ENCODE results near the gene ECI1. TPM values are rescaled to one million over a fixed set of nuclear protein-coding genes. Genes with fewer than 3 reads are reported as not detected.

ECI1 gene
- total and polyA plus RNA-seq, 8 donors: 31.9 to 72.5 (median 41.6) TPM

GRCh38 chr16:2250652-2251295 is 613 bp downstream of the ECI1 start:
- peak in 2 of 6 donors; percentile 41 to 60 for DNase-seq
- peaks cover 0 to 39% (median 31%) of the 10 kb centered on the region in 3 donors for H3K36me3 ChIP-seq
- no peaks in the 10 kb centered on the region for H3K9me3 ChIP-seq
- no peaks in the 10 kb centered on the region for H3K27me3 ChIP-seq
- ATAC-seq: peak; percentile 1 to 18 (median 8)
- 2% methylated on average over 34 to 35 of the region's 35 CpGs for WGBS, 2 donors
- no peak for FAIRE-seq
- peaks cover 0 to 21% (median 8%) of the 10 kb centered on the region in 3 donors for H3K4me1 ChIP-seq
- no peak for TF ChIP-seq CTCF (IDR thresholded peaks at IDR 0.05)
- H3K27ac ChIP-seq: peak overlapping the region; percentile 67 to 89 (median 82)
- peak overlapping the region; percentile 51 to 65 (median 64) for H3K4me3 ChIP-seq
- intact Hi-C loops (cut with DNase I): loop anchor here in 1 of 3 donors (10.0 kb wide), 1 partner anchor 56 kb away; the partner anchor contains the start of gene CASKIN1

- intact Hi-C loops (cut with DNase I): no loop called here
- 89 to 90% methylated on average over 18 of the region's 18 CpGs for WGBS, 2 donors
- no peak overlapping the region for H3K27ac ChIP-seq
- no peaks in the 10 kb centered on the region for H3K27me3 ChIP-seq
- DNase-seq (peak in 2 of 6 donors; percentile 30 to 72), ATAC-seq (no peak), FAIRE-seq (no peak)
- no peaks in the 10 kb centered on the region for H3K9me3 ChIP-seq
- no peak for TF ChIP-seq CTCF (IDR thresholded peaks at IDR 0.05)
- H3K4me3 ChIP-seq: no peak overlapping the region
- H3K4me1 ChIP-seq: peaks cover 0 to 9% (median 0%) of the 10 kb centered on the region in 3 donors
- H3K36me3 ChIP-seq: peaks cover 0 to 43% (median 10%) of the 10 kb centered on the region in 3 donors
Measured at GRCh38 chr16:2246301-2246885, 5.0 kb downstream of the ECI1 start.

GRCh38 chr16:2244926-2245795 is 6.2 kb downstream of the ECI1 start:
- DNase-seq (peak in 2 of 6 donors; percentile 23 to 60), ATAC-seq (no peak)
- intact Hi-C loops (cut with DNase I): no loop called here

GRCh38 chr16:2244301-2244700 is 7.1 kb downstream of the ECI1 start:
- no peaks in the 10 kb centered on the region for H3K4me1 ChIP-seq
- H3K27me3 ChIP-seq: no peaks in the 10 kb centered on the region
- H3K36me3 ChIP-seq: peaks cover 0 to 43% (median 10%) of the 10 kb centered on the region in 3 donors
- no peak for FAIRE-seq
- no peak overlapping the region for H3K27ac ChIP-seq
- WGBS, 2 donors: 84 to 88% methylated on average over 17 of the region's 17 CpGs
- TF ChIP-seq CTCF (IDR thresholded peaks at IDR 0.05): no peak
- intact Hi-C loops (cut with DNase I): no loop called here
- peak in 1 of 6 donors; percentile 75 for DNase-seq
- H3K9me3 ChIP-seq: no peaks in the 10 kb centered on the region
- ATAC-seq: peak in 1 of 4 donors; percentile 11
- H3K4me3 ChIP-seq: no peak overlapping the region

More at GRCh38 chr16:2244926-2245795, 6.2 kb downstream of the ECI1 start:
- H3K4me3 ChIP-seq: no peak overlapping the region
- no peak overlapping the region for H3K27ac ChIP-seq
- peaks cover 0 to 43% (median 10%) of the 10 kb centered on the region in 3 donors for H3K36me3 ChIP-seq
- no peaks in the 10 kb centered on the region for H3K9me3 ChIP-seq
- no peak for TF ChIP-seq CTCF (IDR thresholded peaks at IDR 0.05)
- H3K27me3 ChIP-seq: no peaks in the 10 kb centered on the region
- no peak for FAIRE-seq
- H3K4me1 ChIP-seq: peaks cover 0 to 3% (median 0%) of the 10 kb centered on the region in 3 donors
- 91 to 94% methylated on average over 30 of the region's 30 CpGs for WGBS, 2 donors
